H1 (cell line): Measurements from ENCODE around the gene SYT15B. TPM values are rescaled to one million over a fixed set of nuclear protein-coding genes. Genes with fewer than 3 reads are reported as not detected.
A peak's percentile ranks its signal among the peaks of the same experiment; 100 is the strongest.
"Not testable (repeated sequence)": the region's sequence is repeated elsewhere in the genome, so short reads cannot be mapped to it uniquely, and the experiment has no call there.

ENCODE experiments used
- CTCF ChIA-PET: fragments of 300-600 bp; sonication (Branson Sonifier 250); formaldehyde crosslinking; loops from one replicate; lab custom pipeline; 2021; ENCODE audit not compliant: partially characterized antibody; lab: Charles Lee
- POLR2A ChIA-PET: fragments of 300-600 bp; sonication (Branson Sonifier 250); formaldehyde crosslinking; loops from one replicate; lab custom pipeline; 2021; ENCODE audit warnings: inconsistent platforms; ENCODE audit not compliant: partially characterized antibody; lab: Charles Lee
- DNase-seq, 2 experiments: peaks; one replicate each; pipeline versions ENCODE4 v3.0.0 to v3.0.0-alpha.2; 2010 to 2022; ENCODE audit warnings: low spot score in 2 of 2, low read depth in 1 of 2, mixed read lengths in 1 of 2
- FAIRE-seq: peaks from 2 replicates; lab custom pipeline; 2011; peaks lifted over from hg19 to GRCh38; lab: Jason Lieb, UNC
- H2AFZ ChIP-seq: 2 replicates; pipeline ENCODE4 v1.8.1; 2012; ENCODE audit warnings: low read length, inconsistent platforms
- H2AK5ac ChIP-seq: 2 replicates; pipeline ENCODE4 v1.6.1; 2013; ENCODE audit warnings: low read depth, low read length
- H2BK120ac ChIP-seq: replicated peaks from 2 replicates; pipeline ENCODE3; 2013; ENCODE audit warnings: low read depth, low read length, inconsistent platforms
- H2BK12ac ChIP-seq: 2 replicates; pipeline ENCODE4 v1.6.1; 2013; ENCODE audit warnings: low read depth, low read length
- H2BK15ac ChIP-seq: 2 replicates; pipeline ENCODE4 v1.6.1; 2013; ENCODE audit warnings: low read length
- H2BK20ac ChIP-seq: 2 replicates; pipeline ENCODE4 v1.6.1; 2013; ENCODE audit warnings: low read length
- H2BK5ac ChIP-seq: 2 replicates; pipeline ENCODE4 v1.6.1; 2013; ENCODE audit warnings: low read depth, low read length
- H3K14ac ChIP-seq: 2 replicates; pipeline ENCODE4 v1.6.1; 2013; ENCODE audit warnings: inconsistent platforms; ENCODE audit not compliant: insufficient read length
- H3K18ac ChIP-seq: 2 replicates; pipeline ENCODE4 v1.6.1; 2013; ENCODE audit warnings: low read length; ENCODE audit errors: extremely low read depth
- H3K23ac ChIP-seq: 2 replicates; pipeline ENCODE4 v1.6.1; 2013; ENCODE audit warnings: inconsistent platforms; ENCODE audit not compliant: insufficient read length
- H3K23me2 ChIP-seq: 2 replicates; pipeline ENCODE4 v1.6.1; 2013; ENCODE audit warnings: low read depth, low read length
- H3K27ac ChIP-seq: 2 replicates; pipeline ENCODE4 v1.6.1; 2011; ENCODE audit warnings: low read depth, low read length, inconsistent platforms
- H3K27me3 ChIP-seq, 4 experiments: replicated peaks in 1 of 4; 1 replicate in 1 of 4; 2 replicates in 3 of 4; pipeline versions ENCODE4 v1.6.1 to v1.8.1; 2011 to 2013; ENCODE audit warnings: low read length in 3 of 4, mild to moderate bottlenecking in 3 of 4, inconsistent platforms in 2 of 4, mixed read lengths in 2 of 4, moderate library complexity in 1 of 4; ENCODE audit not compliant: control insufficient read depth in 3 of 4, insufficient read depth in 3 of 4; ENCODE audit errors: extremely low read depth in 1 of 4
- H3K36me3 ChIP-seq, 4 experiments: 2 replicates each; pipeline versions ENCODE4 v1.6.1 to v1.8.1; 2011 to 2013; ENCODE audit warnings: mild to moderate bottlenecking in 4 of 4, low read length in 3 of 4, moderate library complexity in 2 of 4, control low read depth in 1 of 4, inconsistent platforms in 1 of 4; ENCODE audit not compliant: insufficient read depth in 4 of 4, control insufficient read depth in 2 of 4
- H3K4ac ChIP-seq: replicated peaks from 2 replicates; pipeline ENCODE3; 2013; ENCODE audit warnings: low read length, low read depth, mixed read lengths, inconsistent platforms; ENCODE audit not compliant: insufficient read length
- H3K4me1 ChIP-seq, 4 experiments: replicated peaks in 1 of 4; 1 replicate in 1 of 4; 2 replicates in 3 of 4; pipeline versions ENCODE4 v1.6.1 to v1.8.1; 2011 to 2013; ENCODE audit warnings: low read length in 3 of 4, inconsistent platforms in 2 of 4, mixed read lengths in 1 of 4; ENCODE audit not compliant: insufficient read depth in 4 of 4, control insufficient read depth in 3 of 4
- H3K4me2 ChIP-seq, 2 experiments: 2 replicates each; pipeline versions ENCODE4 v1.6.1 to v1.8.1; 2011 to 2013; ENCODE audit warnings: low read depth in 2 of 2, low read length in 2 of 2, control low read depth in 1 of 2, inconsistent platforms in 1 of 2, mild to moderate bottlenecking in 1 of 2; ENCODE audit not compliant: insufficient read depth in 1 of 2
- H3K4me3 ChIP-seq, 4 experiments: fragments of 200-600, 300-600 bp in 1 of 4; sonication (generic), shearing (Covaris generic), sonication (Bioruptor Twin) in 1 of 4; 2 replicates each; pipeline versions ENCODE4 v1.5.1 to v1.8.1; 2011 to 2016; ENCODE audit warnings: low read length in 4 of 4, low read depth in 3 of 4, control low read depth in 2 of 4, inconsistent platforms in 2 of 4, mild to moderate bottlenecking in 2 of 4, mixed read lengths in 1 of 4, moderate library complexity in 1 of 4; ENCODE audit not compliant: insufficient read depth in 2 of 4; ENCODE audit errors: extremely low read depth in 1 of 4
- H3K56ac ChIP-seq: replicated peaks from 2 replicates; pipeline ENCODE3; 2013; ENCODE audit warnings: low read depth, mild to moderate bottlenecking, mixed read lengths, low read length, inconsistent platforms; ENCODE audit not compliant: insufficient read length
- H3K79me1 ChIP-seq: 2 replicates; pipeline ENCODE4 v1.6.1; 2013; ENCODE audit warnings: low read depth, low read length, control low read depth
- H3K79me2 ChIP-seq, 2 experiments: 2 replicates each; pipeline versions ENCODE4 v1.6.1 to v1.8.1; 2012 to 2013; ENCODE audit warnings: low read length in 2 of 2, mild to moderate bottlenecking in 2 of 2, inconsistent platforms in 1 of 2; ENCODE audit not compliant: insufficient read depth in 2 of 2, control insufficient read depth in 1 of 2
- H3K9ac ChIP-seq, 4 experiments: replicated peaks in 1 of 4; 1 replicate in 1 of 4; 2 replicates in 3 of 4; pipeline versions ENCODE4 v1.6.1 to v1.8.1; 2011 to 2013; ENCODE audit warnings: low read depth in 3 of 4, low read length in 3 of 4, control low read depth in 2 of 4, mild to moderate bottlenecking in 2 of 4, moderate library complexity in 2 of 4, inconsistent platforms in 1 of 4; ENCODE audit errors: extremely low read depth in 1 of 4
- H3K9me3 ChIP-seq, 2 experiments: 2 replicates each; pipeline versions ENCODE4 v1.6.1 to v1.8.1; 2012 to 2013; ENCODE audit warnings: mild to moderate bottlenecking in 2 of 2, moderate library complexity in 2 of 2, control low read depth in 1 of 2, inconsistent platforms in 1 of 2, low read depth in 1 of 2, low read length in 1 of 2, mixed read lengths in 1 of 2; ENCODE audit not compliant: insufficient read depth in 2 of 2
- H4K20me1 ChIP-seq, 2 experiments: replicated peaks in 1 of 2; 2 replicates each; pipeline versions ENCODE3 to v1.8.1; 2011 to 2013; ENCODE audit warnings: inconsistent platforms in 2 of 2, low read length in 2 of 2, mild to moderate bottlenecking in 1 of 2; ENCODE audit not compliant: insufficient read depth in 2 of 2, control insufficient read depth in 1 of 2
- H4K5ac ChIP-seq: 2 replicates; pipeline ENCODE4 v1.6.1; 2013; ENCODE audit warnings: low read length, low read depth, mixed read lengths, inconsistent platforms; ENCODE audit not compliant: insufficient read length
- H4K8ac ChIP-seq: 2 replicates; pipeline ENCODE4 v1.8.0; 2013; ENCODE audit warnings: mild to moderate bottlenecking, moderate library complexity, low read length, inconsistent platforms; ENCODE audit not compliant: insufficient read depth; ENCODE audit errors: extremely low read depth
- H4K91ac ChIP-seq: replicated peaks from 2 replicates; pipeline ENCODE3; 2013; ENCODE audit warnings: low read length, mixed read lengths, inconsistent platforms; ENCODE audit not compliant: insufficient read length
- KDM4A ChIP-seq: IDR thresholded peaks from one replicate; pipeline ENCODE4 v1.7.1; 2012; ENCODE audit warnings: low read depth, mild to moderate bottlenecking, moderate library complexity, low read length, inconsistent platforms; ENCODE audit not compliant: severe bottlenecking
- SUZ12 ChIP-seq: fragments of 200-600 bp; sonication (generic); IDR thresholded peaks from 2 replicates; pipeline ENCODE4 v1.6.1; 2012; ENCODE audit warnings: mild to moderate bottlenecking, inconsistent platforms, low read length, moderate library complexity, mixed read lengths
- WGBS, 2 experiments: shearing (Covaris generic) in 1 of 2; methylation state at CpG; one replicate each; pipeline versions ENCODE4 v1.1.6 to v1.1.7; 2013 to 2015; ENCODE audit warnings: low lambda C conversion rate in 2 of 2, mixed read lengths in 2 of 2, inconsistent platforms in 1 of 2, low coverage in 1 of 2, missing lambda C conversion rate in 1 of 2; ENCODE audit not compliant: insufficient replicate concordance in 2 of 2, insufficient coverage in 1 of 2, insufficient read length in 1 of 2; ENCODE audit errors: extremely low coverage in 1 of 2, missing lambda C conversion rate in 1 of 2; 5-methylcytosine and 5-hydroxymethylcytosine counted together
- polyA plus RNA-seq, 7 experiments: library from polyadenylated mRNA; depleted of rRNA in 3 of 7; stranded (reverse) in 5 of 7; unstranded in 2 of 7; fragments of >200 nt in 5 of 7; fragments of 200-250 nt in 2 of 7; gene quantifications; 1 replicate in 5 of 7; 2 replicates in 1 of 7; 4 replicates in 1 of 7; pipeline versions ENCODE4 v1.2.1 to v1.2.3, GENCODE V29; 2011 to 2013; ENCODE audit warnings: missing spikeins in 2 of 7, mixed read lengths in 2 of 7
- total RNA-seq: library from RNA; stranded (reverse); fragmentation: NEBNext Ultra II Directional; extraction: Animal tissue kit (Norgen Biotek cat#: 25700); gene quantifications from 2 replicates; pipeline ENCODE4 v1.2.1, GENCODE V29; 2021

The SYT15B gene
- total and polyA plus RNA-seq, 2 of the 8 experiments (the other 6 are each of a cell fraction or from before 2014, with no cell fraction given) = 0.17 TPM; not detected in 1

- H3K9ac ChIP-seq, H4K20me1 ChIP-seq, H3K4me1 ChIP-seq, CTCF ChIA-PET, H4K5ac ChIP-seq, H3K14ac ChIP-seq, H3K9me3 ChIP-seq, H4K8ac ChIP-seq, FAIRE-seq, H3K18ac ChIP-seq, H2BK15ac ChIP-seq, H2BK120ac ChIP-seq, H2AFZ ChIP-seq, H3K23me2 ChIP-seq, H3K79me1 ChIP-seq, H3K56ac ChIP-seq, H3K36me3 ChIP-seq, POLR2A ChIA-PET, H3K27ac ChIP-seq, H3K79me2 ChIP-seq, H2AK5ac ChIP-seq, H2BK12ac ChIP-seq, H3K4ac ChIP-seq, H2BK20ac ChIP-seq, H2BK5ac ChIP-seq, H3K23ac ChIP-seq, H4K91ac ChIP-seq, H3K27me3 ChIP-seq: not testable (repeated sequence)
- peak overlapping the region in 2 of 4 experiments; percentile 27 to 54; a peak in 4 of 8 replicates for H3K4me3 ChIP-seq
- 3% methylated on average over 27 of the region's 80 CpGs; no CpG with 5 or more reads in 1 of the 2 experiments for WGBS, 2 experiments
- TF ChIP-seq SUZ12 = 0 out of 2 replicates have a peak, but pooled peaks have one; percentile 32
- peak; percentile 49 for TF ChIP-seq KDM4A
- peak overlapping the region; percentile 58 to 65; a peak in 3 of 4 replicates for H3K4me2 ChIP-seq
- DNase-seq = peak in 1 of 2 experiments; percentile 81
Measured at GRCh38 chr10:47762674-47763553, 478 bp downstream of the SYT15B start.
